NB4 (cell line): ENCODE results near the gene PIRT.

Experiments used
- CTCF ChIP-seq: IDR thresholded peaks from one replicate; pipeline ENCODE4 v1.5.1; 2012; ENCODE audit warnings: low read depth, low read length
- MYC ChIP-seq: IDR thresholded peaks from 2 replicates; pipeline ENCODE4 v1.6.1; 2011; ENCODE audit warnings: low read depth, low read length

- TF ChIP-seq CTCF (peak; percentile 50), MYC (no peak)
Observed at GRCh38 chr17:10875984-10876555, 38.2 kb upstream of the PIRT start.
